ENCODE results near the gene UNK. TPM values are rescaled to one million over a fixed set of nuclear protein-coding genes. Genes with fewer than 3 reads are reported as not detected.

Gene UNK
- total and polyA plus RNA-seq, 2 of the 13 experiments (the other 11 are each of a cell fraction or from before 2014, with no cell fraction given), result 31.6 to 33.0 TPM

- ChIA-PET CTCF (ENCODE audit: low intra/inter-chr PET ratio, low total read pairs) (interaction anchor here (1.2 kb wide), 1 partner anchor 66 kb away, joined by 3 read pairs; no protein-coding TSS in a partner anchor), POLR2A (interaction anchor here (0.9 kb wide), 1 partner anchor 39 kb away, joined by 3 read pairs; no protein-coding TSS in a partner anchor)
- FAIRE-seq (no peak), ATAC-seq (peak; percentile 49), DNase-seq (ENCODE audit: low spot score) (no peak)
- Histone ChIP-seq H4K20me1 (ENCODE audit: insufficient read depth, low read length) (no peaks in the 10 kb centered on the region), H3K4me3 (replicated peaks in 1 of 3; ENCODE audit: insufficient read depth in 1 of 3, low read depth in 2 of 3, low read length in 3 of 3) (peak overlapping the region in 2 of 3 experiments; percentile 11 to 49; a peak in 3 of 6 replicates), H3K9me3 (ENCODE audit: low read length) (no peaks in the 10 kb centered on the region), H2AFZ (ENCODE audit: low read length) (no peak overlapping the region), H3K27ac (ENCODE audit: extremely low read length, insufficient read depth, low read length) (no peak overlapping the region), H3K4me2 (ENCODE audit: low read depth, low read length) (peak overlapping the region; percentile 59), H3K79me2 (ENCODE audit: insufficient read depth, low read length) (no peaks in the 10 kb centered on the region), H3K4me1 (ENCODE audit: insufficient read depth, low read length) (peaks cover 39% of the 10 kb centered on the region), H3K36me3 (replicated peaks in 1 of 2; ENCODE audit: control insufficient read depth in 1 of 2, insufficient read depth in 2 of 2, low read length in 2 of 2) (no peaks in the 10 kb centered on the region), H3K9ac (ENCODE audit: insufficient read depth, low read depth, low read length) (peak overlapping the region; percentile 50), H3K27me3 (ENCODE audit: control insufficient read depth in 1 of 2, insufficient read depth in 2 of 2, low read length in 2 of 2) (peaks cover 0 to 4% of the 10 kb centered on the region in 2 experiments; a peak in 2 of 5 replicates)
- intact Hi-C loops (cut with micrococcal nuclease; ENCODE audit: unreplicated experiment), result no loop called here
- no TSS peak for BruUV-seq (replicated peaks)
- 26% methylated on average over 3 of the region's 17 CpGs for WGBS (ENCODE audit: low lambda C conversion rate)
- in situ Hi-C loops (cut with HindIII; ENCODE audit: extremely low pct_ligation_motif_present, low pct_unique_long_range_greater_than_20kb), result no loop called here
- TF ChIP-seq, protein P1, sequence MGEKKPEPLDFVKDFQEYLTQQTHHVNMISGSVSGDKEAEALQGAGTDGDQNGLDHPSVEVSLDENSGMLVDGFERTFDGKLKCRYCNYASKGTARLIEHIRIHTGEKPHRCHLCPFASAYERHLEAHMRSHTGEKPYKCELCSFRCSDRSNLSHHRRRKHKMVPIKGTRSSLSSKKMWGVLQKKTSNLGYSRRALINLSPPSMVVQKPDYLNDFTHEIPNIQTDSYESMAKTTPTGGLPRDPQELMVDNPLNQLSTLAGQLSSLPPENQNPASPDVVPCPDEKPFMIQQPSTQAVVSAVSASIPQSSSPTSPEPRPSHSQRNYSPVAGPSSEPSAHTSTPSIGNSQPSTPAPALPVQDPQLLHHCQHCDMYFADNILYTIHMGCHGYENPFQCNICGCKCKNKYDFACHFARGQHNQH (CRISPR knock-in tag; IDR thresholded peaks at IDR 0.05), result peak; percentile 40; the same call in 1 of the 2 replicates
- TF ChIP-seq CTCF (CRISPR knock-in tag; IDR thresholded peaks at IDR 0.05), result peak; percentile 64
- TF ChIP-seq, protein P2, sequence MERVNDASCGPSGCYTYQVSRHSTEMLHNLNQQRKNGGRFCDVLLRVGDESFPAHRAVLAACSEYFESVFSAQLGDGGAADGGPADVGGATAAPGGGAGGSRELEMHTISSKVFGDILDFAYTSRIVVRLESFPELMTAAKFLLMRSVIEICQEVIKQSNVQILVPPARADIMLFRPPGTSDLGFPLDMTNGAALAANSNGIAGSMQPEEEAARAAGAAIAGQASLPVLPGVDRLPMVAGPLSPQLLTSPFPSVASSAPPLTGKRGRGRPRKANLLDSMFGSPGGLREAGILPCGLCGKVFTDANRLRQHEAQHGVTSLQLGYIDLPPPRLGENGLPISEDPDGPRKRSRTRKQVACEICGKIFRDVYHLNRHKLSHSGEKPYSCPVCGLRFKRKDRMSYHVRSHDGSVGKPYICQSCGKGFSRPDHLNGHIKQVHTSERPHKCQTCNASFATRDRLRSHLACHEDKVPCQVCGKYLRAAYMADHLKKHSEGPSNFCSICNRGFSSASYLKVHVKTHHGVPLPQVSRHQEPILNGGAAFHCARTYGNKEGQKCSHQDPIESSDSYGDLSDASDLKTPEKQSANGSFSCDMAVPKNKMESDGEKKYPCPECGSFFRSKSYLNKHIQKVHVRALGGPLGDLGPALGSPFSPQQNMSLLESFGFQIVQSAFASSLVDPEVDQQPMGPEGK (CRISPR knock-in tag; IDR thresholded peaks at IDR 0.05), result peak; percentile 62
- TF ChIP-seq THAP11 (CRISPR knock-in tag; IDR thresholded peaks at IDR 0.05), result no peak
- peak; percentile 29; the same call in 1 of the 2 replicates for TF ChIP-seq RAD21 (CRISPR knock-in tag; IDR thresholded peaks at IDR 0.05)
- TF ChIP-seq, protein P3, sequence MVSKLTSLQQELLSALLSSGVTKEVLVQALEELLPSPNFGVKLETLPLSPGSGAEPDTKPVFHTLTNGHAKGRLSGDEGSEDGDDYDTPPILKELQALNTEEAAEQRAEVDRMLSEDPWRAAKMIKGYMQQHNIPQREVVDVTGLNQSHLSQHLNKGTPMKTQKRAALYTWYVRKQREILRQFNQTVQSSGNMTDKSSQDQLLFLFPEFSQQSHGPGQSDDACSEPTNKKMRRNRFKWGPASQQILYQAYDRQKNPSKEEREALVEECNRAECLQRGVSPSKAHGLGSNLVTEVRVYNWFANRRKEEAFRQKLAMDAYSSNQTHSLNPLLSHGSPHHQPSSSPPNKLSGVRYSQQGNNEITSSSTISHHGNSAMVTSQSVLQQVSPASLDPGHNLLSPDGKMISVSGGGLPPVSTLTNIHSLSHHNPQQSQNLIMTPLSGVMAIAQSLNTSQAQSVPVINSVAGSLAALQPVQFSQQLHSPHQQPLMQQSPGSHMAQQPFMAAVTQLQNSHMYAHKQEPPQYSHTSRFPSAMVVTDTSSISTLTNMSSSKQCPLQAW (CRISPR knock-in tag; IDR thresholded peaks at IDR 0.05), result no peak
- no peak for TF ChIP-seq ZNF253 (CRISPR knock-in tag; IDR thresholded peaks at IDR 0.05; ENCODE audit: borderline replicate concordance)
- TF ChIP-seq MBD4 (IDR thresholded peaks at IDR 0.05; ENCODE audit: borderline replicate concordance, low read length), result no peak
- 0 out of 2 replicates have a peak, but pooled peaks have one; percentile 17 for TF ChIP-seq PITX1 (CRISPR knock-in tag; IDR thresholded peaks at IDR 0.05)
- peak; percentile 67; the same call in 1 of the 2 replicates for TF ChIP-seq GABPB1 (CRISPR knock-in tag; IDR thresholded peaks at IDR 0.05)
- TF ChIP-seq, protein P4, sequence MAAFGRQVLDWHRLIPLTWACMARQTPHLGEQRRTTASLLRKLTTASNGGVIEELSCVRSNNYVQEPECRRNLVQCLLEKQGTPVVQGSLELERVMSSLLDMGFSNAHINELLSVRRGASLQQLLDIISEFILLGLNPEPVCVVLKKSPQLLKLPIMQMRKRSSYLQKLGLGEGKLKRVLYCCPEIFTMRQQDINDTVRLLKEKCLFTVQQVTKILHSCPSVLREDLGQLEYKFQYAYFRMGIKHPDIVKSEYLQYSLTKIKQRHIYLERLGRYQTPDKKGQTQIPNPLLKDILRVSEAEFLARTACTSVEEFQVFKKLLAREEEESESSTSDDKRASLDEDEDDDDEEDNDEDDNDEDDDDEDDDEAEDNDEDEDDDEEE (CRISPR knock-in tag; IDR thresholded peaks at IDR 0.05), result 0 out of 2 replicates have a peak, but pooled peaks have one; percentile 56
- peak; percentile 31; the same call in 1 of the 2 replicates for TF ChIP-seq FOXK1 (CRISPR knock-in tag; IDR thresholded peaks at IDR 0.05; ENCODE audit: borderline replicate concordance, low read depth)
- TF ChIP-seq MYNN (CRISPR knock-in tag; IDR thresholded peaks at IDR 0.05; ENCODE audit: low read depth), result no peak
Measured at GRCh38 chr17:75740631-75741077, 44.0 kb upstream of the UNK start.

Data from HepG2 (cell line).